CD4-positive, alpha-beta T cell treated with Interferon gamma for 1 hour (primary cell): ENCODE results near the gene CMTM2.
"Not testable (repeated sequence)": the region's sequence is repeated elsewhere in the genome, so short reads cannot be mapped to it uniquely, and the experiment has no call there.

Experiments
- DNase-seq: peaks from one replicate; pipeline ENCODE4 v3.0.0-alpha.2; 2020

CMTM2 gene

GRCh38 chr16:66553223-66553622 is 26.0 kb upstream of the CMTM2 start:
- no peak for DNase-seq

- DNase-seq, result no peak
These were observed 25.2 kb upstream of the CMTM2 start for GRCh38 chr16:66554021-66554420.

GRCh38 chr16:66554495-66554894 is 24.8 kb upstream of the CMTM2 start:
- DNase-seq, result no peak

GRCh38 chr16:66560107-66560506 is 19.2 kb upstream of the CMTM2 start:
- no peak for DNase-seq

DNA sequence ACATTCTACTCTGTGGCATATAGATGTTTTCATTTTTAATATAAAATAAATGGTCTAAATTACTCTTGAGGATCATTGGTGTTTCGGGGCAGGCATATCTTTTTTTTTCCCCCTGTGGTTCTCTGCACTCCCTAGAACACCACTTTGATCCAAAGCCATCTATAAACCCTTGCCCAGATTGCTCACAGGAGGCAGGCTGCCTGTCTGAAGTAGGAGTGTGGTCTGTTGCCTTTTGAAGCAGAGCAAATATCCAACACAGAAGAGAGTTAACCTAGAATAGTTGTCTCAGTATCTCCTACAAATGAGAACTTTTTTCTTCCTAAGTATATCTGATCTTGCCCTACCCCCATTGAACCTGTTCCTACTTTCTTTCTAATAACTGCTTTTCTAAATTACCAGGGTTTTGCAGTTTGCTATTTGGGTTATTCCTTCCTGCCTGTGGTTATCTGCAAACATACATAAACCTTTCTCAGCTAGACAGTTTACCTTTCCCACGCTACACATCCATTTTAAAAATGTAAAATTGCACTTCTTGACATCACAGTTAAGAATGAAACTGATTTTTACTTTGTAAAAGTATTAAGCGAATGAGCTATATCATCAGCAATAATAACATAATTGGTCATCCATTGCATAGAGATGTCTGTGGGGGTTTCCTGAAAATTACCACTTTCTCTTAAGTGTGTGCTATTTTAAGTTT is 17.7 kb upstream of the CMTM2 start:
- no peak for DNase-seq

DNA sequence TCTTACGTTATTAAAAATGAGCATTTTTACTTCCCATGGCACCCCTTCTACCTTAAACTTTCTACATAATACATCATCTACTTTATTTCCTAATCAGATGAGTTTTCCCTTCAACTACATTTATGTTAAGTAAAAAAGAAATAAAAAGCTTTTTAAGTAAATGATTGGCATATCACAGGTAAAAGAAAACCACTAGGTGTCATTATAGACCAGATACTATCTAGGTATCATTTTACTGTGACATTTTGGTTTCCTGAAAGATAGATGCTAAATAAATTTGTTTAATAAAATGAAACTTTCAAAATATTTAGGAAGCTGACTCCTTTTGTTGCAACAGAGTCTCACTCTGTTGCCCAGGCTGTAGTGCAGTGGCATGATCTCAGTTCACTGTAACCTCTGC is 16.9 kb upstream of the CMTM2 start:
- DNase-seq, result no peak

DNA sequence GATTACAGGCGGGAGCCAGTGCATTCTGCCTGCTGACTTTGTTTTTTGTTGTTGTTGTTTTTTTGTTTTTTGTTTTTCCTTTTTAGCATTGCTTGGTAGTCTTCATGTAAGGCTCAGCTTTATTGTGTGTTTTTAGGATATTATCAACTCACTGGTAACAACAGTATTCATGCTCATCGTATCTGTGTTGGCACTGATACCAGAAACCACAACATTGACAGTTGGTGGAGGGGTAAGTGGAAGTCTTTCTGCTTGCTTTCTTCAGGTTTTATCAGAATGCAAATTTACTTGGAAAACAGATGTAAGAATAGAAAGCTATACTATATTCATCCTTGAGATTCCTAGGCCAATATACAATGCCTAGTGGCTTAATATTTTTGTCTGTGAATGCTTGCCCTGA is 16.3 kb upstream of the CMTM2 start:
- no peak for DNase-seq

- no peak for DNase-seq
These were observed 15.5 kb upstream of the CMTM2 start for GRCh38 chr16:66563574-66564334.

DNA sequence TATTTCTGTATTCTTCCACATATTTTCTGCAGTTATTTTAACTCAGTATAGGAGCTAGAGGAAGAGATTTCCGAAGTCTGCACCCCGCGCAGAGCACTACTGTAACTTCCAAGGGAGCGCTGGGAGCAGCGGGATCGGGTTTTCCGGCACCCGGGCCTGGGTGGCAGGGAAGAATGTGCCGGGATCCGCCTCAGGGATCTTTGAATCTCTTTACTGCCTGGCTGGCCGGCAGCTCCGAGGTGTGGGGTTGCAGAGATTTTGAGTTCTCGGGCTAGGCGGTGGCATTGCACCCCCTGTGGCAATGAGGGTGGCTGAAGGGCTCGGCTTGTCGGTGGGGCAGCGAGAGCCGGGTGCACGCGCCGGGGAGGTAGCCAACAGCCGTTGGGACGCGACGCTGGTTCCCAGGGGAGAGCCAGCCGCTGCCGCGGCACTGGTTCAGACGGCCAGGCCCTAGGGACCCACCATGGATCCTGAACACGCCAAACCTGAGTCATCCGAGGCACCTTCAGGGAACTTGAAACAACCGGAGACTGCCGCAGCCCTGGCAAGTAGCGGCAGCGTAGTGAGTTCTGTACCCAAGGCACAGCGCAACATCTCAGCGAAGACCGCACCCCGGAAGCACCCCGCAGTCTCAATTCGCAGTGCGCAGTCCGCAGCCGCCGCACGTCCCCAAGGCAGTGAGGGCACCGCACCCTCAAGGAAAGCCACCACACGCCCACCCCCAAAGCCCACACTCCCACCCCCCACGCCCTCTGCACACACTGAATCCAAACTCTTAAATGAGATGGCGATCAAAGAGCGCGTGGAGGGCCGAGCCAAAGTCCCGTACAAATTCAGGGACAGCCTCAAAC is 13.0 kb upstream of the CMTM2 start, which contains the start of gene CMTM1:
Gene CMTM1, plus strand, starts transcription at position 389 of the 851 bp plus-strand sequence. Its CDS starts 75 bp downstream, at position 464.
- DNase-seq, result no peak

DNA sequence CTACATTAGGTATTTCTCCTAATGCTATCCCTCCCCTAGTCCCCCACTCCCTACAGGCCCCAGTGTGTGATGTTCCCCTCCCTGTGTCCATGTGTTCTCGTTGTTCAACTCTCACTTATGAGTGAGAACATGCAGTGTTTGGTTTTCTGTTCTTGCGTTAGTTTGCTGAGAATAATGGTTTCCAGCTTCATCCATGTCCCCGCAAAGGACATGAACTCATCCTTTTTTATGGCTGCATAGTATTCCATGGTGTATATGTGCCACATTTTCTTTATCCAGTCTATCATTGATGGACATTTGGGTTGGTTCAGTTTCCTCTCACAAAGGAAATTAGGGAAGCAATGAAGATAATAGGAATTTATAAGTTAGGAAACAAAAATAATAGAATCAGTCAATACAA is 12.0 kb upstream of the CMTM2 start:
- not testable (repeated sequence) for DNase-seq

- DNase-seq, result no peak
These were observed 10.9 kb upstream of the CMTM2 start for GRCh38 chr16:66568355-66568754.

DNA sequence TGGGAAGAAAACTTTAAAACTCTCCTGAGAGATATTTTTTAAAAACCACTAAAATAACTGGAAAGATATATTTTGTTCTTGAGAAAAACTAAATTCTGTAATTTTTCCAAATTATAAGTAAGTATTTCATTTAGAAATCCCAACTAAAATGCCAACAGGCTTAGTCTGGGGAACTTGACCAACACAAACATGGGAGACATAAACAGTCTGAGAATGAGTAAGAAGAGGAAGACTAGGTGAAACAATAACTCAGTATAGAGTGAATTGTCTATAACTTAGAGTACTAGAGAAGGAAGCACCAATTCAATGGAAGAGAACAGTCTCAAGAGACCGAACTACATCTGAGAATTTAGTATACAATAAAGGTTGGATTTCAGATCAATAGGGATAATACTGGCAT is 10.1 kb upstream of the CMTM2 start:
- DNase-seq, result no peak

GRCh38 chr16:66569827-66570405 is 9.3 kb upstream of the CMTM2 start:
- DNase-seq, result no peak

- no peak for DNase-seq
These were observed 6.9 kb upstream of the CMTM2 start for GRCh38 chr16:66572356-66572755.

GRCh38 chr16:66574081-66574480 is 5.2 kb upstream of the CMTM2 start:
- no peak for DNase-seq

DNA sequence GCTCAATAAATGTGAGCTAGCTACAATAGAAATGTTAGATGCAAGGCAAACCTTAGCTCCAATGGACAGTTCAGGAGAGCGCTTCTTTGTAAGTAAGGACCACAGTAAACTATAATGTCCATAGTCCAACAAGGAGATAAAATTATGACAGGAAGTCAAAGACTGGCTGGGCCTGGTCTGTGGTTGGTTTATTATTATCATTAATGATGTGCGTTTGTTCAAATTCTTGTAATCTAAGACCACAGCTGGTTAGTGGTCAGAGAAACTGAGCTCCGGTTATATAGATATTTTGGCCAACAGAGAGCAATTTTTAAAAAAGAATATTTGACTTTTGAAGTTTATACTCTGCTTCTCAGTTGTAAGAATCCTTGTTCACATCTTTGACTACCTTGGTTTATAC is 4.7 kb upstream of the CMTM2 start:
- DNase-seq, result no peak

- DNase-seq, result no peak
These were observed 4.2 kb upstream of the CMTM2 start for GRCh38 chr16:66575060-66575459.

DNA sequence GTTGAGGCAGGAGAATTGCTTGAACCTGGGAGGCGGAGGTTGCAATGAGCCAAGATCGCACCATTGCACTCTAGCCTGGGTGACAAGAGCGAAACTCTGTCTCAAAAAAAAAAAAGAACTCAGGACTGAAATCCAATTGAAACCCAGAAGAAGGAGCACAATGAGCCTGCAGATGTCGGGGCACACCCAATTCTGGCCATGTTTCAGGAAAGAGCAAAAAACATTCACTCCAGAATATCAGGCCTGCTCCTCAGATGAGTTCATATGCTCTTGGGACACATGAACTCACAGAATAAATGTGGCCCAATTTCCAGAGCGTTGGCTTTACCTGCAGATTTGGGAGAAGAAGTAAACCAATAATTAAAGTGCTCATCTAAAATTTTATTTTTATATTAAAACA is 3.0 kb upstream of the CMTM2 start:
- no peak for DNase-seq

- no peak for DNase-seq
These were observed 1.4 kb downstream of the CMTM2 start for GRCh38 chr16:66580605-66581209.

DNA sequence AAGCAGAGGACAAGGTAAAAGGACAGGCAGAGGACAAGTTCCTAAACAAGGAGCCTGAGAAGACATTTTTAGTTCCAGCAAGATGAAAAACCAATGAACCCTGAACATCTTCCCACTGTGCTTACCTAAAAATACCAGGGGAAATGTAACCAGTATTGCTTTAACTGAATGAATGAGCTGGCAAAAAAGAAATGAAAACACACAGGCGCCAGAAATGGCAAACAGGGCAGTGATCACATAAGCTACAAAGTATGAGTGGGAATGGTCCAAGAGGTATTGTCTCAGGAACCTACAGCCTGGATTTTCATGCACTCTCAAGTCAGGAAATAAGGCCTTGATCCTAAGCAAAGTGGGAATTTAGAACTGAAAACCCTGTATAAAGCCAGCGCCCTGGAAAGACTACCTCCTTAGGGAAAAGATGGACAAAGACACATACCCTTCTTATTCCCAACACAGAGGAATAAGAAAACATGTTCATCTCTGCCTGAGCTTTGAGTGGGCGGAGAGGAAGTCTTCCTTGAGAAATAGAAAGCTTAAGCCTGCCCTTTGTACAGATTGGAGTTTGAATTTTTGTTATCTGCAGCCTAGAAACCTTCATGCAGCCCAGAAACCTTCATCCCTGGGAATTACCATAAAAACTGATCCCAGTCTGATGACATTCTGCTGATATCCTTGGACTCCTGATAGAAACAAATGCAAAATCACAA is 2.1 kb downstream of the CMTM2 start:
- DNase-seq, result no peak

- no peak for DNase-seq
These were observed 6.4 kb downstream of the CMTM2 start for GRCh38 chr16:66585481-66586239.
